AG09319 (cell line): ENCODE results near the gene ADAMTS14.
A peak's percentile ranks its signal among the peaks of the same experiment; 100 is the strongest.
"Not testable (repeated sequence)": the region's sequence is repeated elsewhere in the genome, so short reads cannot be mapped to it uniquely, and the experiment has no call there.

Experiments
- DNase-seq: peaks from one replicate; pipeline ENCODE4 v3.0.0-alpha.2; 2010; ENCODE audit warnings: low read depth; ENCODE audit errors: extremely low read depth
- CTCF ChIP-seq: IDR thresholded peaks from 2 replicates; pipeline ENCODE4 v1.5.1; 2011; ENCODE audit warnings: low read depth, mild to moderate bottlenecking, inconsistent platforms, low read length, moderate library complexity

Gene ADAMTS14

GRCh38 chr10:70662362-70663220, 9.7 kb upstream of the ADAMTS14 start:
- DNase-seq = no peak
- no peak for TF ChIP-seq CTCF

- DNase-seq = not testable (repeated sequence)
Measured at GRCh38 chr10:70663458-70664409, 8.6 kb upstream of the ADAMTS14 start.

GRCh38 chr10:70664702-70665195, 7.6 kb upstream of the ADAMTS14 start:
- no peak for TF ChIP-seq CTCF
- peak; percentile 92 for DNase-seq

- TF ChIP-seq CTCF = no peak
- DNase-seq = no peak
Measured at GRCh38 chr10:70666960-70667798, 5.1 kb upstream of the ADAMTS14 start.

GRCh38 chr10:70667818-70668217, 4.5 kb upstream of the ADAMTS14 start:
- DNase-seq = not testable (repeated sequence)

- DNase-seq = no peak
Measured at GRCh38 chr10:70668454-70668970, 3.8 kb upstream of the ADAMTS14 start.

GRCh38 chr10:70669015-70669414, 3.3 kb upstream of the ADAMTS14 start:
- TF ChIP-seq CTCF = peak; percentile 21
- no peak for DNase-seq

More at GRCh38 chr10:70668454-70668970, 3.8 kb upstream of the ADAMTS14 start:
- TF ChIP-seq CTCF = no peak
